Heart right ventricle (tissue), 16 donors: ENCODE results near the gene EHBP1. TPM values are rescaled to one million over a fixed set of nuclear protein-coding genes. Genes with fewer than 3 reads are reported as not detected.

ENCODE experiments used
- ATAC-seq, 8 donors: fragments of 200-7000 bp; cut with Tn5 transposase; one replicate each; pipeline ENCODE4 v1.9.1; 2020; ENCODE audit warnings: mild to moderate bottlenecking in 8 of 8, moderate library complexity in 8 of 8, moderate number of reproducible peaks in 1 of 8
- DNase-seq, 2 donors: peaks; one replicate each; pipeline ENCODE4 v3.0.0-alpha.2; 2020
- H3K27ac ChIP-seq, 10 donors: fragments of 200-600 bp; sonication (generic) in 2 of 10; one replicate each; pipeline versions ENCODE4 v1.5.0 to v1.8.0; 2020 to 2022; ENCODE audit warnings: mild to moderate bottlenecking in 3 of 10
- H3K27me3 ChIP-seq, 7 donors: fragments of 200-600 bp; one replicate each; pipeline ENCODE4 v1.8.0; 2021 to 2022; ENCODE audit warnings: mild to moderate bottlenecking in 2 of 7
- H3K36me3 ChIP-seq, 9 donors: fragments of 200-600 bp; sonication (generic) in 1 of 9; one replicate each; pipeline versions ENCODE4 v1.5.0 to v1.8.0; 2020 to 2022; ENCODE audit warnings: mild to moderate bottlenecking in 2 of 9
- H3K4me1 ChIP-seq, 9 donors: fragments of 200-600 bp; sonication (generic) in 1 of 9; one replicate each; pipeline versions ENCODE4 v1.5.0 to v1.8.0; 2020 to 2022; ENCODE audit warnings: mild to moderate bottlenecking in 4 of 9
- H3K4me3 ChIP-seq, 10 donors: fragments of 200-600 bp; sonication (generic) in 2 of 10; one replicate each; pipeline versions ENCODE4 v1.5.0 to v1.8.0; 2020 to 2022; ENCODE audit warnings: mild to moderate bottlenecking in 7 of 10, moderate library complexity in 2 of 10
- H3K9me3 ChIP-seq, 11 donors: fragments of 200-600 bp in 10 of 11; sonication (generic) in 2 of 11; one replicate each; pipeline versions ENCODE4 v1.5.0 to v1.8.0; 2013 to 2022; ENCODE audit warnings: mild to moderate bottlenecking in 2 of 11, control low read depth in 1 of 11, moderate library complexity in 1 of 11
- WGBS, 2 donors: extraction: QIAGEN DNeasy Blood & Tissue Kit; methylation state at CpG; one replicate each; pipeline ENCODE4 v1.1.7; 2013; ENCODE audit warnings: inconsistent platforms in 1 of 2; 5-methylcytosine and 5-hydroxymethylcytosine counted together
- intact Hi-C, 10 donors: fragments of 100-400 bp; cut with DNase I; formaldehyde crosslinking; loops; one replicate each; pipeline versions ENCODE4 v1.11.1 to v1.14.2; 2022
- polyA plus RNA-seq, 2 donors: library from polyadenylated mRNA; stranded (reverse); fragments of 200-250 nt; gene quantifications; one replicate each; pipeline ENCODE4 v1.2.3, GENCODE V29; 2013
- total RNA-seq, 10 donors: library from RNA; stranded (reverse); fragmentation: NEBNext Ultra II Directional in 3 of 10; extraction: Animal tissue kit (Norgen Biotek cat#: 25700) in 3 of 10; gene quantifications; one replicate each; pipeline versions ENCODE4 v1.2.1 to v1.2.4, GENCODE V29; 2021 to 2023
- TF ChIP-seq, protein P1 (sequence below), 9 donors: fragments of 200-600 bp; sonication (generic) in 2 of 9; IDR thresholded peaks; one replicate each; pipeline versions ENCODE4 v1.5.0 to v1.8.0; 2021 to 2022; ENCODE audit warnings: antibody characterized with exemption in 9 of 9, mild to moderate bottlenecking in 5 of 9, moderate library complexity in 1 of 9
- donor health status: Arrhythmogenic right ventricular cardiomyopathy.
- donor health status: ischemic (EF 13 %, LVEDD 7.1; RV severe dilation, severe dysfunction).
- donor health status: healthy with polysubstance abuse.
- donor health status: DM: no; HTN: yes; CAD: no.
- donor health status: DM: no; HTN: no; CAD: no.
- donor health status: ischemic (EF 25% LVEDD 6.9; RV normal size, moderate dysfunction).
- donor health status: ischemic (EF 25% LVEDD 5.7; RV mildly dilated, moderate dysfunction).
- donor health status: healthy.
- donor health status: DM: yes; HTN: yes; CAD: no.
- donor health status: Ischemic cardiomyopathy.
- donor health status: ischemic (EF 35%, LVEDD 5.7; RV mildly dilated, moderate dysfunction).
- donor health status: nonischemic (EF 11% LVEDD 7.7; RV severe dilation, severe dysfunction).
- donor health status: DM: yes; HTN: yes; CAD: no.
- donor health status: PGD.
- donor health status: ischemic (EF 29% LVEDD 5.4; RV normal size, mild dysfunction).
- donor health status: nonischemic (EF 23%, LVEDD 6.1; RV moderate dilation, normal function).

The EHBP1 gene
- total and polyA plus RNA-seq, 12 donors = 7.8 to 26.1 (median 20.1) TPM

DNA sequence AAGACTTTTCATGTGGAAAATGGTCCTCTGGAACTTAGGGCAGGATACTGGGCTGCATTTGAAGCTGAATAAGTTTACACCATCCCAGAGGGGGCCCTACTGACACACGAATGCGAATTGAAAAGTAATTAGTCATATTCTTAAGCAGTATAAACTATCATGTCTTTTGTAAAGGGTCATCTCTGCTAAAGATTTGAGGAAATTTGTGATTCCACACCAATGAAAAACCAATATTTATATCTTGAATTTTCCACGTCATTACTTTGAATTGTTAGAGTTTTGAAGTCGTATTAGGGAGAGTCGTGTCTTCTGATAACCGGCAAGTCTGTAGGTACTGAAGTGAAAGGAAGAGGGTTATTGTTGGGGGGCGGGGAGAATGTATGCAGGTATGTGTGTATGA, 341.0 kb downstream of the EHBP1 start:
- ATAC-seq (no peak), DNase-seq (no peak)
- Histone ChIP-seq H3K27me3 (peaks cover 29 to 100% (median 86%) of the 10 kb centered on the region in 7 donors), H3K27ac (no peak overlapping the region), H3K36me3 (peaks cover 0 to 15% (median 0%) of the 10 kb centered on the region in 9 donors), H3K4me3 (no peak overlapping the region), H3K9me3 (no peaks in the 10 kb centered on the region), H3K4me1 (peaks cover 11 to 48% (median 45%) of the 10 kb centered on the region in 9 donors)
- WGBS, 2 donors = 98% methylated on average over 7 of the region's 7 CpGs
- intact Hi-C loops = no loop called here
- TF ChIP-seq, protein P1, sequence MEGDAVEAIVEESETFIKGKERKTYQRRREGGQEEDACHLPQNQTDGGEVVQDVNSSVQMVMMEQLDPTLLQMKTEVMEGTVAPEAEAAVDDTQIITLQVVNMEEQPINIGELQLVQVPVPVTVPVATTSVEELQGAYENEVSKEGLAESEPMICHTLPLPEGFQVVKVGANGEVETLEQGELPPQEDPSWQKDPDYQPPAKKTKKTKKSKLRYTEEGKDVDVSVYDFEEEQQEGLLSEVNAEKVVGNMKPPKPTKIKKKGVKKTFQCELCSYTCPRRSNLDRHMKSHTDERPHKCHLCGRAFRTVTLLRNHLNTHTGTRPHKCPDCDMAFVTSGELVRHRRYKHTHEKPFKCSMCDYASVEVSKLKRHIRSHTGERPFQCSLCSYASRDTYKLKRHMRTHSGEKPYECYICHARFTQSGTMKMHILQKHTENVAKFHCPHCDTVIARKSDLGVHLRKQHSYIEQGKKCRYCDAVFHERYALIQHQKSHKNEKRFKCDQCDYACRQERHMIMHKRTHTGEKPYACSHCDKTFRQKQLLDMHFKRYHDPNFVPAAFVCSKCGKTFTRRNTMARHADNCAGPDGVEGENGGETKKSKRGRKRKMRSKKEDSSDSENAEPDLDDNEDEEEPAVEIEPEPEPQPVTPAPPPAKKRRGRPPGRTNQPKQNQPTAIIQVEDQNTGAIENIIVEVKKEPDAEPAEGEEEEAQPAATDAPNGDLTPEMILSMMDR (IDR thresholded peaks at IDR 0.05) = no peak

DNA sequence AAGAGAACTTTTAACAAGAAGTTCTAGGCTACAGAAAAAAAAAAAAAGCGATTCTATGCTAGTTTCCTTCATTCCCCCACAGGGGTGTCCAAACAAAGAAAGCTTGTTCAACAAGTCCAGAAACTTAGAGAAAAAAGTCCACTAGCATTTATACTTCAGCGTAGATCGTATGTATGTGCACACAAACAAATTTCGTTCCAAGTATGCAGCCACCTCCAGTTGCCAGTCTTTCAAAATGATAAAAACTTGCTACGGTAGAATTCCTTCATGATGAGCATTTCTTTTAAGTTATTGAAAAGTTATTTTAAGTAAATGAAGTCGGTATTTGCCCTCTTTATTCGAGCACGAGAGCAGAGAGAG, 341.4 kb downstream of the EHBP1 start:
- Histone ChIP-seq H3K4me1 (peaks cover 11 to 50% (median 45%) of the 10 kb centered on the region in 9 donors), H3K9me3 (no peaks in the 10 kb centered on the region), H3K36me3 (peaks cover 0 to 15% (median 0%) of the 10 kb centered on the region in 9 donors), H3K4me3 (peak overlapping the region in 2 of 10 donors; percentile 24 to 35), H3K27ac (no peak overlapping the region), H3K27me3 (peaks cover 33 to 100% (median 88%) of the 10 kb centered on the region in 7 donors)
- intact Hi-C loops = no loop called here
- 63 to 72% methylated on average over 8 of the region's 8 CpGs for WGBS, 2 donors
- TF ChIP-seq, protein P1 (IDR thresholded peaks at IDR 0.05) = no peak
- ATAC-seq = no peak
- no peak for DNase-seq

DNA sequence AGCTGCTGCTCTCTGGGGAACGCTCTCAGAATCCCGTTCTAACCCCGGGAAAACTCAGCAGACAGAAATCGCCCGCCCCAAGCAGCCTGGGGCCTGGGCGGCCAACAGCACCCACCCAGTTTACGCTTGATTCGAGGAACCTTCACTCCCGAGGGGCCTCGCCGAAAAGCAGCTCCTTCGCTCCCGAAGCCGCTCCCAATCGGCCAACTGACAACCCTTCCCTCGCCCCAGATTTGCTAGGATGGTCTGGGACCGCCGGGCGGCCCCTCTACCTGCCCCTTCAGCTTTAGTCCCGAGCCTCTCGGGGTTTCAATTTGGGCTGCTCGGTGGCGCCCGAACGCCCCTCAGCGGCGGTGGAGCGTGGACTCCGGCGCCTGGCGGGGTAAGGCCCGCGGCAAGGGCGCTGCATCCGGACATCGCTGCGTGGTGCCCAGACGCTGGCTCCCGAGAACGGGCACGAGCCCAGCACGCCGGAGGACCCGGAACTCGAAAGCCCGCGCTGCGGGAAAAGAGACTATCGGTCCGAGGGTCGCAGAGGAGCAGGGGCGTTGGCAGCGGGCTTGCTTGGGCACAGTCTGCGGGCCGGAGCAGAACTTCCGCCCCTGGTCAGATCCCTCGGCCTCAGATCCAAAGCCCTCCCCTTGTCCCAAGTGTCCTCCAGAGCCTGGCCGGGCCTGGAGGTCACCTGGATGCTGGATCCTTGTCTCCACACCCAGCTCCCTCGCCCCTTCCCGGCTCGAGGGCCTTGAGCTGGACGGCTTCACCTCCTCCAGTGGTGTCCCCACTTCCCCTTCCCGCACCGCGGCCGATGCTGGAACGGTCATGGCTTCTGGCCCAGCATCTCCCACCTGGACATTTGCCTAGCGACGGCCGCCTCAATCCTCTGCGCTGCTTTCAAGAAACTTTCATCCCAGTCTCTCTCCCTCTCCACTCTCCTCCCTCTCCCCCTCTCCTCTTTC, 342.1 kb downstream of the EHBP1 start:
- Histone ChIP-seq H3K4me1 (peaks cover 11 to 50% (median 45%) of the 10 kb centered on the region in 9 donors), H3K4me3 (peak overlapping the region in 7 of 10 donors; percentile 2 to 38 (median 29)), H3K27me3 (peaks cover 34 to 100% (median 94%) of the 10 kb centered on the region in 7 donors), H3K27ac (no peak overlapping the region), H3K9me3 (no peaks in the 10 kb centered on the region), H3K36me3 (peaks cover 0 to 15% (median 0%) of the 10 kb centered on the region in 9 donors)
- ATAC-seq = peak in 5 of 8 donors; percentile 20 to 51 (median 45)
- TF ChIP-seq, protein P1 (IDR thresholded peaks at IDR 0.05) = no peak
- DNase-seq = no peak
- intact Hi-C loops = no loop called here
- WGBS, 2 donors = 13 to 21% methylated on average over 71 of the region's 71 CpGs

DNA sequence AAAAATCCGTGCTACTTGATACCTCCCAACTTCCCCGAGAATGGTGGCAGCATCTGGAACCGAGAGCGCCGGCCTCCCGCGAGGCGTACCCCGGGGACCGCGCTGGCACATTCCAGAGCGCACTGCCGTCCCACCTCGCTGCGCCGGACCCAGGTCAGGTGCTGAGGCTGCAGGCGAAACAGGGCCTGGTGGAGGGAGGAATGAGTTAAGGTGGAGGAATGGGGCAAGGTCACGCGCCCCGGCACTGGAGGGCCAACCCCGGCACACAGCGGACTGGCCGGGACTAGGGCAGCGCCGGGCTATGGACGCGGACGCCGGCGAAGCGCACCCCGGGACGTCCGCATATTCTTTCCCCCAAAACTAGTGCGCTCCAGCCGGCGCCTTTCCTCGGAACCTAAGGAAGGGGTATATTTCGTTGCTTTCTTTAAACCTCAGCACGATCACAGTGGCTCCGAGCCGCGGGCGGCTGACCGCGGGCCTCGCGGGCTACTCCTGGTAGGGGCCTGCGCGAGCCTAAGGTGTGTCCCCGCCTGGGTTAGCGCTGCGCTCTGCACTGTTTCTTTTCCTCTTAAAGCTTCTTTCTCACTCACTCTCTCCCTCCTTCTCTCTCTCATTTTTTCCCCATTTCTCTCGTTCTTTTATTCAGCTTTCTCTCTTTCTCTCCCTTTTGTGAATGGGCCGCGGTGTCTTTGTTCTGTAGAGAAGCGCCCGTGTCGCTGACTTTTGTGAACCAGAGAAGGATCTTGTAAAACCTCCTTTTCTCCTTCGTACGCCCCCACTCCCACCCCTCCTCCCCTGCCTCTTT, 343.1 kb downstream of the EHBP1 start:
- WGBS, 2 donors = 5 to 12% methylated on average over 61 of the region's 61 CpGs
- Histone ChIP-seq H3K27me3 (peaks cover 34 to 100% (median 100%) of the 10 kb centered on the region in 7 donors), H3K4me1 (peaks cover 11 to 50% (median 47%) of the 10 kb centered on the region in 9 donors), H3K27ac (no peak overlapping the region), H3K9me3 (no peaks in the 10 kb centered on the region), H3K36me3 (peaks cover 0 to 15% (median 0%) of the 10 kb centered on the region in 9 donors), H3K4me3 (no peak overlapping the region)
- intact Hi-C loops = no loop called here
- ATAC-seq (peak in 3 of 8 donors; percentile 30 to 61 (median 32)), DNase-seq (no peak)
- TF ChIP-seq, protein P1 (IDR thresholded peaks at IDR 0.05) = no peak
